ENCODE measurements around the gene IFIT2. TPM values are rescaled to one million over a fixed set of nuclear protein-coding genes. Genes with fewer than 3 reads are reported as not detected.

Gene IFIT2
- total RNA-seq, 1 experiment from 2014 or later = 40.8 TPM

DNA sequence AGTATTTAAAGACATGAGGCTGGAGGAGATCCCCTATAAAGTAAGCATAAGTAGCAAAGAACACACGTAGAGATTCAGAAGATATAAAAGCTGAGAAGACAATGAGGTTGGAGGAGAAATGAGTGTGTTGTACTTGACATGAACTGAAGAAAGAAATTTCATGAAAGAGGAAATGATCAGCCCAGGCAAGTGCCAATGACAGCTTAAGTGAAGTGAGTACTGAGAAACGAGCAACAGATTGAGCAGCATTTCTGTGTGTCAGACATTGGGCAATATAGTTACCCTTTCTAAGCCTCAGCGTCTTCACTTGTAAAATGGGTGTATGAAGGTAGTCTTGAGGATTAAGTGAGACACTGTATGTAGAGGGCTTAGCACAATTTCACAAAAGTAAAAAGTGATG lies 45.5 kb upstream of the IFIT2 start:
- CTCF ChIA-PET = interaction anchor here (0.6 kb wide), 1 partner anchor 184 kb away, joined by 4 read pairs; no protein-coding TSS in a partner anchor
- TF ChIP-seq, protein P1, sequence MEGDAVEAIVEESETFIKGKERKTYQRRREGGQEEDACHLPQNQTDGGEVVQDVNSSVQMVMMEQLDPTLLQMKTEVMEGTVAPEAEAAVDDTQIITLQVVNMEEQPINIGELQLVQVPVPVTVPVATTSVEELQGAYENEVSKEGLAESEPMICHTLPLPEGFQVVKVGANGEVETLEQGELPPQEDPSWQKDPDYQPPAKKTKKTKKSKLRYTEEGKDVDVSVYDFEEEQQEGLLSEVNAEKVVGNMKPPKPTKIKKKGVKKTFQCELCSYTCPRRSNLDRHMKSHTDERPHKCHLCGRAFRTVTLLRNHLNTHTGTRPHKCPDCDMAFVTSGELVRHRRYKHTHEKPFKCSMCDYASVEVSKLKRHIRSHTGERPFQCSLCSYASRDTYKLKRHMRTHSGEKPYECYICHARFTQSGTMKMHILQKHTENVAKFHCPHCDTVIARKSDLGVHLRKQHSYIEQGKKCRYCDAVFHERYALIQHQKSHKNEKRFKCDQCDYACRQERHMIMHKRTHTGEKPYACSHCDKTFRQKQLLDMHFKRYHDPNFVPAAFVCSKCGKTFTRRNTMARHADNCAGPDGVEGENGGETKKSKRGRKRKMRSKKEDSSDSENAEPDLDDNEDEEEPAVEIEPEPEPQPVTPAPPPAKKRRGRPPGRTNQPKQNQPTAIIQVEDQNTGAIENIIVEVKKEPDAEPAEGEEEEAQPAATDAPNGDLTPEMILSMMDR (IDR thresholded peaks at IDR 0.05; ENCODE audit: unreplicated experiment) = no peak
- no peaks in the 10 kb centered on the region for H3K27me3 Mint-ChIP-seq (ENCODE audit: unreplicated experiment)
- intact Hi-C loops (cut with micrococcal nuclease; ENCODE audit: unreplicated experiment) = loop anchor here (10.0 kb wide), 1 partner anchor 298 kb away; no protein-coding TSS in a partner anchor
- no peaks in the 10 kb centered on the region for H3K9me3 Mint-ChIP-seq (ENCODE audit: low read depth, unreplicated experiment)
- BruUV-seq (replicated peaks) = no TSS peak
- H3K4me3 Mint-ChIP-seq (ENCODE audit: low read depth, unreplicated experiment) = no peak overlapping the region
- DNase-seq = no peak
- H3K27ac Mint-ChIP-seq (ENCODE audit: unreplicated experiment) = no peak overlapping the region
- H3K4me1 Mint-ChIP-seq (ENCODE audit: low read depth, unreplicated experiment) = peaks cover 7% of the 10 kb centered on the region
- peaks cover 6% of the 10 kb centered on the region for H3K36me3 Mint-ChIP-seq (ENCODE audit: insufficient read depth, unreplicated experiment)

DNA sequence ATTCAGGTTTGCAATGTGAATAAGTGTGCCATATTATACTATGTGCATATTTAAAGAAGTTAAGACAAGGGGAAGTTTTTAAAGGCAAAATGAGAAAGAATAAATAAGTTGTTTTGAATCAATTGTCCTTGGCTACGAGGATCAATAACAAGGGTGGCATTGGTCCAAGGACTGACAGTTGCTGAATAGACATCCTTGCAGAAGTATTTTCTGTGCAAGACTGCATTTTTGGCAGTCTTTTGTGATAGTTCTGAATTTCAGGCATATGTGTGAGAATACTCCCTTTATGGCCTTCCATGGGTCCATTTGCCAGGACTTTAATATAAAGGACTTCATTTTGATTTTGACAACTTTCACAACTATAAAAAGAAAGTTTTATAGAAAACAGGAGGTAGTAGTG lies 44.9 kb upstream of the IFIT2 start:
- TF ChIP-seq, protein P1 (IDR thresholded peaks at IDR 0.05; ENCODE audit: unreplicated experiment) = no peak
- BruUV-seq (replicated peaks) = no TSS peak
- Mint-ChIP-seq H3K4me1 (ENCODE audit: low read depth, unreplicated experiment) (peaks cover 14% of the 10 kb centered on the region), H3K4me3 (ENCODE audit: low read depth, unreplicated experiment) (no peak overlapping the region), H3K36me3 (ENCODE audit: insufficient read depth, unreplicated experiment) (peaks cover under 1% of the 10 kb centered on the region), H3K27me3 (ENCODE audit: unreplicated experiment) (no peaks in the 10 kb centered on the region), H3K27ac (ENCODE audit: unreplicated experiment) (no peak overlapping the region), H3K9me3 (ENCODE audit: low read depth, unreplicated experiment) (no peaks in the 10 kb centered on the region)
- intact Hi-C loops (cut with micrococcal nuclease; ENCODE audit: unreplicated experiment) = loop anchor here (10.0 kb wide), 1 partner anchor 298 kb away; no protein-coding TSS in a partner anchor
- no peak for DNase-seq
- CTCF ChIA-PET = no interaction called here

DNA sequence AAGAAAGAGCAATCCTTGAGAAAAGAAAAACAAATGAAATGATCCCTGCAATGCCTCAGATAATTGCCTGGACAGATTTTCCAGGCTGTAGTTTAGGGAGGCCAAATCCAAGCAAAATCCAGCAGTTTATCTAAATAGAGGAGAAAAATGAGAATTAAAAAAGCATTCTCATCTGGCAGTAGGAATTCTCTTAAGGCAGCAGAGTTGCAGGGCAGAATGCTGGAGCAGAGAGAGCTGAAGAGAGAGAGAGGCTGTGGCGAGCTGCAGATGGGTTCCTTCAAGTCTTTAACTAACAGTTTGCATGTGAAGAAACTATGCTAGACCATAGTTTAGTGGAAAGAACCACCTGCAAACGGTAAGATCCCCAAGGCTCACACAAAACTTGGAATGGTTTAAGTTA lies 44.3 kb upstream of the IFIT2 start:
- no TSS peak for BruUV-seq (replicated peaks)
- no peaks in the 10 kb centered on the region for H3K36me3 Mint-ChIP-seq (ENCODE audit: insufficient read depth, unreplicated experiment)
- H3K4me3 Mint-ChIP-seq (ENCODE audit: low read depth, unreplicated experiment) = no peak overlapping the region
- no peak overlapping the region for H3K27ac Mint-ChIP-seq (ENCODE audit: unreplicated experiment)
- no peak for DNase-seq
- no peaks in the 10 kb centered on the region for H3K27me3 Mint-ChIP-seq (ENCODE audit: unreplicated experiment)
- intact Hi-C loops (cut with micrococcal nuclease; ENCODE audit: unreplicated experiment) = loop anchor here (10.0 kb wide), 1 partner anchor 297 kb away; no protein-coding TSS in a partner anchor
- TF ChIP-seq, protein P1 (IDR thresholded peaks at IDR 0.05; ENCODE audit: unreplicated experiment) = no peak
- peaks cover 20% of the 10 kb centered on the region for H3K4me1 Mint-ChIP-seq (ENCODE audit: low read depth, unreplicated experiment)
- CTCF ChIA-PET = no interaction called here
- H3K9me3 Mint-ChIP-seq (ENCODE audit: low read depth, unreplicated experiment) = no peaks in the 10 kb centered on the region

DNA sequence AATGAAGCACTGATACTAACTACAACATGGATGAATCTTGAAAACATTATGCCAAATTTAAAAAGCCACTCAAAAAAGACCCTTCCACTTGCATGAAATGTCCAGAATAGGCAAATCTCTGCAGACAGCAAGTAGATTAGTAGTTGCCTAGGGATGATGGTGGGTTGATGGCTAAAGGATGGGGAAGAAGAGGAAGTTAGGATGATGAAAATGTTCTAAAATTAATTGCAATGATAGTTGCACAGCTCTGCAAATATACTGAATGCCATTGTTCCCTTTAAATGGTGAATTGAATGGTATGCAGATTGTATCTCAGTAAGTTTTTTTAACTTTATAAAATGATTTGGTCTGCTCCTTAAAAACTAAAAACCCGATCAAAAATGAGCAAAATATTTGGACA lies 43.0 kb upstream of the IFIT2 start:
- TF ChIP-seq, protein P1 (IDR thresholded peaks at IDR 0.05; ENCODE audit: unreplicated experiment) = no peak
- no TSS peak for BruUV-seq (replicated peaks)
- H3K9me3 Mint-ChIP-seq (ENCODE audit: low read depth, unreplicated experiment) = no peaks in the 10 kb centered on the region
- H3K36me3 Mint-ChIP-seq (ENCODE audit: insufficient read depth, unreplicated experiment) = no peaks in the 10 kb centered on the region
- intact Hi-C loops (cut with micrococcal nuclease; ENCODE audit: unreplicated experiment) = loop anchor here (10.0 kb wide), 1 partner anchor 296 kb away; no protein-coding TSS in a partner anchor
- CTCF ChIA-PET = no interaction called here
- H3K27me3 Mint-ChIP-seq (ENCODE audit: unreplicated experiment) = no peaks in the 10 kb centered on the region
- H3K4me3 Mint-ChIP-seq (ENCODE audit: low read depth, unreplicated experiment) = no peak overlapping the region
- H3K4me1 Mint-ChIP-seq (ENCODE audit: low read depth, unreplicated experiment) = peaks cover 31% of the 10 kb centered on the region
- DNase-seq = no peak
- H3K27ac Mint-ChIP-seq (ENCODE audit: unreplicated experiment) = no peak overlapping the region
